ENCODE data around the gene NINJ1. TPM values are rescaled to one million over a fixed set of nuclear protein-coding genes. Genes with fewer than 3 reads are reported as not detected.
A peak's percentile ranks its signal among the peaks of the same experiment; 100 is the strongest.

NINJ1 gene
- total RNA-seq, 2 experiments from 2014 or later, result 31.1 to 54.9 TPM

DNA sequence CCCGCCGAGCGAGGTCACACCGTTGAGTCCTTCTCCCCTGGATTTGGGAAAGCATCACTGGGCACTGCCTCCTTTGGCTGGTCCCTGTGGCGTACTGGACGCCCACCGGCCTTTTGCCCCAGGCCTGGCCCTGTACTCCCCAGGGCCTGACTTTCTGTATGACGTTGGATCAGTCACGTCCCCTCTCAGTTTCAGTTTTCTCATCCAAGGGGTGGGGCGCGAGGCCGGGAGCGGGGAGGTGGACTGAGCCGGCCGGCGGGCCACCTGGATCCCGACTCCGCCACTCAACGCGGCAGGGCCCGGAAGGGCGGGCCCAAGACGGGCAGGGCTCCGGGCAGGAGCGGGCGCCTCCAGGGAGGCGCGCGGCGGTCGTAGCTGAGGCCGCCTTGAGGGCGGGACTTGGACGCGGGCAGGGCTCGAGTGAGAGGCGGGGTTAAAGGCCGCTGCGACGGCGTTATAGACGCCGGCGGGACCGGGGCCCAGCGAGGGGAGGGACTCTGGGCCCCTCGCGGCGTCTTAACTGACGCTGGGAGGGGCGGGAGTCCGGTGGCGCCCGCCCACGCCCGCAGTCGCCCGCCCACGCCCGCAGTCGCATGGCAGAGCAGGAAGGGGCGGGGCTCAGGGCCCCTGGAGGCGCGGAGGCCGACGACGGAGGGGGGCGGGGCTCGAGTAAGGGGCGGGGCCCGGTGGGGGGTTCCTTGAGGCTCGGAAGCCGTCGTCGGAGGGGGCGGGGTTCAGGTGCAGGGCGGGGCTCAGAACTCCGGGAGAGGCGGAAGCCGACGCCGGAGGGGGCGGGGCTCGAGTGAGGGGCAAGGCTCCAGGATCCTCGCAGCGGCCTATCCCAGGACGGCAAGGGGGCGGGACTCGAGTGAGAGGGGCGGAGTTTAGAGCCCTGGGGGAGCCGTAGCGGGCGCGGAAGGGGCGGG is 38.6 kb downstream of the NINJ1 start:
- ATAC-seq (peak; percentile 82), DNase-seq (peak; percentile 100)
- H3K9me3 Mint-ChIP-seq (ENCODE audit: low read depth), result peaks cover 14% of the 10 kb centered on the region
- peak overlapping the region; percentile 100 for H3K27ac Mint-ChIP-seq
- H3K36me3 Mint-ChIP-seq, result peaks cover 28% of the 10 kb centered on the region
- no peaks in the 10 kb centered on the region for H3K27me3 Mint-ChIP-seq
- H3K4me3 Mint-ChIP-seq, result peak overlapping the region; percentile 88
- CTCF ChIA-PET, result interaction anchor here (1.0 to 5.4 kb wide), 7 partner anchors 11 to 471 kb away, joined by 3 to 52 read pairs (median 6); no protein-coding TSS in a partner anchor
- peaks cover 76% of the 10 kb centered on the region for H3K4me1 Mint-ChIP-seq

- H3K27ac Mint-ChIP-seq, result peak overlapping the region; percentile 100
- H3K9me3 Mint-ChIP-seq (ENCODE audit: low read depth), result peaks cover 17% of the 10 kb centered on the region
- H3K36me3 Mint-ChIP-seq, result peaks cover 32% of the 10 kb centered on the region
- peaks cover 74% of the 10 kb centered on the region for H3K4me1 Mint-ChIP-seq
- H3K27me3 Mint-ChIP-seq, result no peaks in the 10 kb centered on the region
- H3K4me3 Mint-ChIP-seq, result peak overlapping the region; percentile 78
- DNase-seq (no peak), ATAC-seq (no peak)
- CTCF ChIA-PET, result interaction anchor here (1.0 to 5.4 kb wide), 6 partner anchors 10 to 471 kb away, joined by 3 to 52 read pairs (median 8); no protein-coding TSS in a partner anchor
Measured at GRCh38 chr9:93094658-93095204, 39.3 kb downstream of the NINJ1 start.

GRCh38 chr9:93093877-93094657 is 40.0 kb downstream of the NINJ1 start:
- no peaks in the 10 kb centered on the region for H3K27me3 Mint-ChIP-seq
- CTCF ChIA-PET, result interaction anchor here (1.0 to 5.4 kb wide), 3 partner anchors 14 to 91 kb away, joined by 4 to 52 read pairs (median 15); no protein-coding TSS in a partner anchor
- peaks cover 17% of the 10 kb centered on the region for H3K9me3 Mint-ChIP-seq (ENCODE audit: low read depth)
- H3K27ac Mint-ChIP-seq, result peak overlapping the region; percentile 100
- H3K4me1 Mint-ChIP-seq, result peaks cover 71% of the 10 kb centered on the region
- ATAC-seq (no peak), DNase-seq (no peak)
- peaks cover 36% of the 10 kb centered on the region for H3K36me3 Mint-ChIP-seq
- H3K4me3 Mint-ChIP-seq, result peak overlapping the region; percentile 78

- Mint-ChIP-seq H3K27me3 (no peaks in the 10 kb centered on the region), H3K9me3 (ENCODE audit: low read depth) (peaks cover 19% of the 10 kb centered on the region), H3K36me3 (peaks cover 43% of the 10 kb centered on the region), H3K4me1 (peaks cover 64% of the 10 kb centered on the region), H3K27ac (peak overlapping the region; percentile 100), H3K4me3 (no peak overlapping the region)
- no peak for ATAC-seq
- peak; percentile 66 for DNase-seq
- CTCF ChIA-PET, result no interaction called here
Measured at GRCh38 chr9:93093127-93093876, 40.7 kb downstream of the NINJ1 start.

- H3K27me3 Mint-ChIP-seq, result no peaks in the 10 kb centered on the region
- peaks cover 48% of the 10 kb centered on the region for H3K36me3 Mint-ChIP-seq
- H3K9me3 Mint-ChIP-seq (ENCODE audit: low read depth), result peaks cover 19% of the 10 kb centered on the region
- ATAC-seq (no peak), DNase-seq (peak; percentile 40)
- CTCF ChIA-PET, result interaction anchor here (0.5 to 1.0 kb wide), 3 partner anchors 28 to 126 kb away, joined by 3 read pairs; no protein-coding TSS in a partner anchor
- no peak overlapping the region for H3K4me3 Mint-ChIP-seq
- peak overlapping the region; percentile 100 for H3K27ac Mint-ChIP-seq
- H3K4me1 Mint-ChIP-seq, result peaks cover 56% of the 10 kb centered on the region
Measured at GRCh38 chr9:93092251-93092991, 41.6 kb downstream of the NINJ1 start.

DNA sequence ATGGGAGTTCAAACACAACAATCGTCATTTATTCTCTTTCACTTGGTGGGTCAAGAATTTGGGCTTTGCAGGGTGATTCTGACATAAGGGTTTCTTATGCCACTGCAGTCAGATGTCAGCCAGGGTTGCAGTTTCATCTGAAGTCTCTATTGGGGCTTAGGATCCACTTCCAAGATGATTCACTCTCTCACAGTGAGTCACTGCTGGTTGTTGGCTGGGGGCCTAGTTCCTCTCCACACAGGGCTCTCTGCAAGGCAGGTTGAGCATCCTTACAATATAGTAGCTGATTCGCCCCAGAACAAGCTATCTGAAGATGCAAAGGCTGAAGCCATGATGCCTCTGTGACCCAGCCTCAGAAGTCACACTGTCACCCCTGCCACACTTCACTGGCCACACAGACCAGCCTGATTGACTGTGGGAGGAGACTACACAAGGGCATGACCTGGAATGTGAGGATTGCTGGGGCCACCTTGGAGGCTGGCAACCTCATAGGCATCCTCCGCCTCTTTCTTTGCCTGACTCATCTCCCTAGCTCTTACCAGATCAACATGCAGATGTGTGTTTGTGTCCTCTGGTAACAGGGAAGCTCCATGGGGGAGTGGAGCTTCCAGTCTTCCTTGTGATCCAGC is 42.5 kb downstream of the NINJ1 start:
- H3K27me3 Mint-ChIP-seq, result no peaks in the 10 kb centered on the region
- H3K36me3 Mint-ChIP-seq, result peaks cover 53% of the 10 kb centered on the region
- CTCF ChIA-PET, result interaction anchor here (0.5 to 1.1 kb wide), 5 partner anchors 16 to 125 kb away, joined by 3 read pairs; no protein-coding TSS in a partner anchor
- H3K4me1 Mint-ChIP-seq, result peaks cover 54% of the 10 kb centered on the region
- H3K27ac Mint-ChIP-seq, result peak overlapping the region; percentile 100
- H3K4me3 Mint-ChIP-seq, result no peak overlapping the region
- peaks cover 19% of the 10 kb centered on the region for H3K9me3 Mint-ChIP-seq (ENCODE audit: low read depth)
- peak; percentile 79 for DNase-seq
- ATAC-seq, result no peak

DNA sequence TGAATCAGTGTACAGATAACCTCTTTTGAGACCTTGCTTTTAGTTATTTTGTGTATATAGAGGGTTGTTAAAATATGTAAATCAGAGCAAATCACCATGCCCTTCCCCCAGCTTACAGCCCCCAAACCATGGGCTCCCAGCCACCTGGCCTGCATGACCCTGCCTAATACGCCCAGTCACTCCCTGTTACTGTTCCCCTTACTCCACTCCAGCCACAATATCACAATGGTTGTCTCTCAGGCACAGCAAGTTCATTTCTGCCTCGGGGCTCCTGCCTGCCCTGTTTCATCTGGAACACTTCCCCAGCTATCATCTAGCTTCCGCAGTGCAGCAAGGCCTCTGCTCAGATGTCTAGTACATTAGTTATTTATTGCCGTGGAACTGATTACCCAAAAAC is 43.0 kb downstream of the NINJ1 start:
- CTCF ChIA-PET, result interaction anchor here (1.1 kb wide), 2 partner anchors 16 to 25 kb away, joined by 3 read pairs; no protein-coding TSS in a partner anchor
- ATAC-seq (no peak), DNase-seq (no peak)
- Mint-ChIP-seq H3K36me3 (peaks cover 56% of the 10 kb centered on the region), H3K4me1 (peaks cover 56% of the 10 kb centered on the region), H3K27me3 (no peaks in the 10 kb centered on the region), H3K4me3 (no peak overlapping the region), H3K9me3 (ENCODE audit: low read depth) (peaks cover 19% of the 10 kb centered on the region), H3K27ac (peak overlapping the region; percentile 100)

GRCh38 chr9:93090091-93090655 is 43.9 kb downstream of the NINJ1 start:
- CTCF ChIA-PET, result interaction anchor here (1.1 to 1.2 kb wide), 2 partner anchors 14 to 26 kb away, joined by 3 to 4 read pairs; no protein-coding TSS in a partner anchor
- ATAC-seq, result no peak
- peaks cover 24% of the 10 kb centered on the region for H3K9me3 Mint-ChIP-seq (ENCODE audit: low read depth)
- H3K4me3 Mint-ChIP-seq, result no peak overlapping the region
- H3K4me1 Mint-ChIP-seq, result peaks cover 60% of the 10 kb centered on the region
- peak; percentile 32 for DNase-seq
- H3K27me3 Mint-ChIP-seq, result no peaks in the 10 kb centered on the region
- peaks cover 64% of the 10 kb centered on the region for H3K36me3 Mint-ChIP-seq
- no peak overlapping the region for H3K27ac Mint-ChIP-seq

GRCh38 chr9:93089481-93089991 is 44.5 kb downstream of the NINJ1 start:
- ATAC-seq, result no peak
- no peaks in the 10 kb centered on the region for H3K27me3 Mint-ChIP-seq
- peak; percentile 38 for DNase-seq
- no peak overlapping the region for H3K27ac Mint-ChIP-seq
- peaks cover 24% of the 10 kb centered on the region for H3K9me3 Mint-ChIP-seq (ENCODE audit: low read depth)
- no peak overlapping the region for H3K4me3 Mint-ChIP-seq
- peaks cover 55% of the 10 kb centered on the region for H3K4me1 Mint-ChIP-seq
- CTCF ChIA-PET, result interaction anchor here (1.1 to 1.2 kb wide), 2 partner anchors 13 to 25 kb away, joined by 3 to 4 read pairs; no protein-coding TSS in a partner anchor
- H3K36me3 Mint-ChIP-seq, result peaks cover 69% of the 10 kb centered on the region

GRCh38 chr9:93089024-93089423 is 45.0 kb downstream of the NINJ1 start:
- ATAC-seq, result no peak
- peaks cover 51% of the 10 kb centered on the region for H3K4me1 Mint-ChIP-seq
- no peak for DNase-seq
- H3K27ac Mint-ChIP-seq, result no peak overlapping the region
- CTCF ChIA-PET, result interaction anchor here (1.1 to 1.2 kb wide), 2 partner anchors 13 to 24 kb away, joined by 3 to 4 read pairs; no protein-coding TSS in a partner anchor
- H3K36me3 Mint-ChIP-seq, result peaks cover 72% of the 10 kb centered on the region
- no peak overlapping the region for H3K4me3 Mint-ChIP-seq
- peaks cover 24% of the 10 kb centered on the region for H3K9me3 Mint-ChIP-seq (ENCODE audit: low read depth)
- no peaks in the 10 kb centered on the region for H3K27me3 Mint-ChIP-seq

DNA sequence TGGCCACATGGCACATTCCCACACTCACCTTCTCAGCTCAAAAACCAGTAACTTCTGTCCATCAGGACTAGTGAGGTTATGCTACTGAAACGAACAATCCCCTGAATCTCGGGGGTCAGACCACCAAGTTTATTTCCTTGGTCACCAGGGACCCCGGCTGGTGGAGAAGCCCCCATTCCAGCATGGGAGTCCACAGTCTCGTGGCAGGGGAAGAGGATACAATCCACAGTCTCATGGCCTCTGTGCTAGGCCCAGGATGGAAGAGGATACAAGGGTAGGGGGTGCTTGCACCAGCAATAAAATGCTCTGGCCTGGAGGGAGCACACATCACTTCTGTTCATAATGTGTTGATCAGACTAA is 45.4 kb downstream of the NINJ1 start:
- Mint-ChIP-seq H3K36me3 (peaks cover 76% of the 10 kb centered on the region), H3K9me3 (ENCODE audit: low read depth) (peaks cover 24% of the 10 kb centered on the region), H3K4me3 (no peak overlapping the region), H3K27ac (no peak overlapping the region), H3K27me3 (no peaks in the 10 kb centered on the region), H3K4me1 (peaks cover 51% of the 10 kb centered on the region)
- CTCF ChIA-PET, result no interaction called here
- DNase-seq (peak; percentile 34), ATAC-seq (no peak)
